H1 (cell line): ENCODE data around the gene INTS15. TPM values are rescaled to one million over a fixed set of nuclear protein-coding genes. Genes with fewer than 3 reads are reported as not detected.
A peak's percentile ranks its signal among the peaks of the same experiment; 100 is the strongest.

Experiments
- CTCF ChIA-PET: fragments of 300-600 bp; sonication (Branson Sonifier 250); formaldehyde crosslinking; loops from one replicate; lab custom pipeline; 2021; ENCODE audit not compliant: partially characterized antibody; lab: Charles Lee
- POLR2A ChIA-PET: fragments of 300-600 bp; sonication (Branson Sonifier 250); formaldehyde crosslinking; loops from one replicate; lab custom pipeline; 2021; ENCODE audit warnings: inconsistent platforms; ENCODE audit not compliant: partially characterized antibody; lab: Charles Lee
- DNase-seq, 2 experiments: peaks; one replicate each; pipeline versions ENCODE4 v3.0.0 to v3.0.0-alpha.2; 2010 to 2022; ENCODE audit warnings: low spot score in 2 of 2, low read depth in 1 of 2, mixed read lengths in 1 of 2
- FAIRE-seq: peaks from 2 replicates; lab custom pipeline; 2011; peaks lifted over from hg19 to GRCh38; lab: Jason Lieb, UNC
- H2AFZ ChIP-seq: 2 replicates; pipeline ENCODE4 v1.8.1; 2012; ENCODE audit warnings: low read length, inconsistent platforms
- H2AK5ac ChIP-seq: 2 replicates; pipeline ENCODE4 v1.6.1; 2013; ENCODE audit warnings: low read depth, low read length
- H2BK120ac ChIP-seq: replicated peaks from 2 replicates; pipeline ENCODE3; 2013; ENCODE audit warnings: low read depth, low read length, inconsistent platforms
- H2BK12ac ChIP-seq: 2 replicates; pipeline ENCODE4 v1.6.1; 2013; ENCODE audit warnings: low read depth, low read length
- H2BK15ac ChIP-seq: 2 replicates; pipeline ENCODE4 v1.6.1; 2013; ENCODE audit warnings: low read length
- H2BK20ac ChIP-seq: 2 replicates; pipeline ENCODE4 v1.6.1; 2013; ENCODE audit warnings: low read length
- H2BK5ac ChIP-seq: 2 replicates; pipeline ENCODE4 v1.6.1; 2013; ENCODE audit warnings: low read depth, low read length
- H3K14ac ChIP-seq: 2 replicates; pipeline ENCODE4 v1.6.1; 2013; ENCODE audit warnings: inconsistent platforms; ENCODE audit not compliant: insufficient read length
- H3K18ac ChIP-seq: 2 replicates; pipeline ENCODE4 v1.6.1; 2013; ENCODE audit warnings: low read length; ENCODE audit errors: extremely low read depth
- H3K23ac ChIP-seq: 2 replicates; pipeline ENCODE4 v1.6.1; 2013; ENCODE audit warnings: inconsistent platforms; ENCODE audit not compliant: insufficient read length
- H3K23me2 ChIP-seq: 2 replicates; pipeline ENCODE4 v1.6.1; 2013; ENCODE audit warnings: low read depth, low read length
- H3K27ac ChIP-seq: 2 replicates; pipeline ENCODE4 v1.6.1; 2011; ENCODE audit warnings: low read depth, low read length, inconsistent platforms
- H3K27me3 ChIP-seq, 4 experiments: replicated peaks in 1 of 4; 1 replicate in 1 of 4; 2 replicates in 3 of 4; pipeline versions ENCODE4 v1.6.1 to v1.8.1; 2011 to 2013; ENCODE audit warnings: low read length in 3 of 4, mild to moderate bottlenecking in 3 of 4, inconsistent platforms in 2 of 4, mixed read lengths in 2 of 4, moderate library complexity in 1 of 4; ENCODE audit not compliant: control insufficient read depth in 3 of 4, insufficient read depth in 3 of 4; ENCODE audit errors: extremely low read depth in 1 of 4
- H3K36me3 ChIP-seq, 4 experiments: 2 replicates each; pipeline versions ENCODE4 v1.6.1 to v1.8.1; 2011 to 2013; ENCODE audit warnings: mild to moderate bottlenecking in 4 of 4, low read length in 3 of 4, moderate library complexity in 2 of 4, control low read depth in 1 of 4, inconsistent platforms in 1 of 4; ENCODE audit not compliant: insufficient read depth in 4 of 4, control insufficient read depth in 2 of 4
- H3K4ac ChIP-seq: replicated peaks from 2 replicates; pipeline ENCODE3; 2013; ENCODE audit warnings: low read length, low read depth, mixed read lengths, inconsistent platforms; ENCODE audit not compliant: insufficient read length
- H3K4me1 ChIP-seq, 4 experiments: replicated peaks in 1 of 4; 1 replicate in 1 of 4; 2 replicates in 3 of 4; pipeline versions ENCODE4 v1.6.1 to v1.8.1; 2011 to 2013; ENCODE audit warnings: low read length in 3 of 4, inconsistent platforms in 2 of 4, mixed read lengths in 1 of 4; ENCODE audit not compliant: insufficient read depth in 4 of 4, control insufficient read depth in 3 of 4
- H3K4me2 ChIP-seq, 2 experiments: 2 replicates each; pipeline versions ENCODE4 v1.6.1 to v1.8.1; 2011 to 2013; ENCODE audit warnings: low read depth in 2 of 2, low read length in 2 of 2, control low read depth in 1 of 2, inconsistent platforms in 1 of 2, mild to moderate bottlenecking in 1 of 2; ENCODE audit not compliant: insufficient read depth in 1 of 2
- H3K4me3 ChIP-seq, 4 experiments: fragments of 200-600, 300-600 bp in 1 of 4; sonication (generic), shearing (Covaris generic), sonication (Bioruptor Twin) in 1 of 4; 2 replicates each; pipeline versions ENCODE4 v1.5.1 to v1.8.1; 2011 to 2016; ENCODE audit warnings: low read length in 4 of 4, low read depth in 3 of 4, control low read depth in 2 of 4, inconsistent platforms in 2 of 4, mild to moderate bottlenecking in 2 of 4, mixed read lengths in 1 of 4, moderate library complexity in 1 of 4; ENCODE audit not compliant: insufficient read depth in 2 of 4; ENCODE audit errors: extremely low read depth in 1 of 4
- H3K56ac ChIP-seq: replicated peaks from 2 replicates; pipeline ENCODE3; 2013; ENCODE audit warnings: low read depth, mild to moderate bottlenecking, mixed read lengths, low read length, inconsistent platforms; ENCODE audit not compliant: insufficient read length
- H3K79me1 ChIP-seq: 2 replicates; pipeline ENCODE4 v1.6.1; 2013; ENCODE audit warnings: low read depth, low read length, control low read depth
- H3K79me2 ChIP-seq, 2 experiments: 2 replicates each; pipeline versions ENCODE4 v1.6.1 to v1.8.1; 2012 to 2013; ENCODE audit warnings: low read length in 2 of 2, mild to moderate bottlenecking in 2 of 2, inconsistent platforms in 1 of 2; ENCODE audit not compliant: insufficient read depth in 2 of 2, control insufficient read depth in 1 of 2
- H3K9ac ChIP-seq, 4 experiments: replicated peaks in 1 of 4; 1 replicate in 1 of 4; 2 replicates in 3 of 4; pipeline versions ENCODE4 v1.6.1 to v1.8.1; 2011 to 2013; ENCODE audit warnings: low read depth in 3 of 4, low read length in 3 of 4, control low read depth in 2 of 4, mild to moderate bottlenecking in 2 of 4, moderate library complexity in 2 of 4, inconsistent platforms in 1 of 4; ENCODE audit errors: extremely low read depth in 1 of 4
- H3K9me3 ChIP-seq, 2 experiments: 2 replicates each; pipeline versions ENCODE4 v1.6.1 to v1.8.1; 2012 to 2013; ENCODE audit warnings: mild to moderate bottlenecking in 2 of 2, moderate library complexity in 2 of 2, control low read depth in 1 of 2, inconsistent platforms in 1 of 2, low read depth in 1 of 2, low read length in 1 of 2, mixed read lengths in 1 of 2; ENCODE audit not compliant: insufficient read depth in 2 of 2
- H4K20me1 ChIP-seq, 2 experiments: replicated peaks in 1 of 2; 2 replicates each; pipeline versions ENCODE3 to v1.8.1; 2011 to 2013; ENCODE audit warnings: inconsistent platforms in 2 of 2, low read length in 2 of 2, mild to moderate bottlenecking in 1 of 2; ENCODE audit not compliant: insufficient read depth in 2 of 2, control insufficient read depth in 1 of 2
- H4K5ac ChIP-seq: 2 replicates; pipeline ENCODE4 v1.6.1; 2013; ENCODE audit warnings: low read length, low read depth, mixed read lengths, inconsistent platforms; ENCODE audit not compliant: insufficient read length
- H4K8ac ChIP-seq: 2 replicates; pipeline ENCODE4 v1.8.0; 2013; ENCODE audit warnings: mild to moderate bottlenecking, moderate library complexity, low read length, inconsistent platforms; ENCODE audit not compliant: insufficient read depth; ENCODE audit errors: extremely low read depth
- H4K91ac ChIP-seq: replicated peaks from 2 replicates; pipeline ENCODE3; 2013; ENCODE audit warnings: low read length, mixed read lengths, inconsistent platforms; ENCODE audit not compliant: insufficient read length
- BACH1 ChIP-seq: IDR thresholded peaks from 2 replicates; pipeline ENCODE4 v1.6.1; 2012; ENCODE audit warnings: low read length, improper control_type of control experiment
- BRCA1 ChIP-seq: IDR thresholded peaks from 2 replicates; pipeline ENCODE4 v1.6.1; 2012; ENCODE audit warnings: low read depth, low read length, improper control_type of control experiment
- CEBPB ChIP-seq: IDR thresholded peaks from 2 replicates; pipeline ENCODE4 v1.6.1; 2012; ENCODE audit warnings: low read depth, low read length
- CHD1 ChIP-seq: IDR thresholded peaks from 2 replicates; pipeline ENCODE4 v1.6.1; 2012; ENCODE audit warnings: low read depth, low read length, improper control_type of control experiment
- GABPA ChIP-seq: IDR thresholded peaks from 2 replicates; pipeline ENCODE4 v1.6.1; 2011; ENCODE audit warnings: mild to moderate bottlenecking, low read length, moderate library complexity, borderline replicate concordance; ENCODE audit not compliant: insufficient read depth
- HDAC2 ChIP-seq, 2 experiments: fragments of 300-600 bp in 1 of 2; sonication (generic) in 1 of 2; IDR thresholded peaks; 2 replicates each; pipeline ENCODE4 v1.6.1; 2011 to 2012; ENCODE audit warnings: low read depth in 2 of 2, low read length in 2 of 2, mild to moderate bottlenecking in 2 of 2, moderate library complexity in 2 of 2, borderline replicate concordance in 1 of 2, inconsistent platforms in 1 of 2
- PHF8 ChIP-seq: fragments of 200-600 bp; sonication (generic); conservative IDR thresholded peaks from 2 replicates; pipeline ENCODE4 v1.7.1; 2012; ENCODE audit warnings: low read depth, mild to moderate bottlenecking, inconsistent platforms, low read length, moderate library complexity
- SIN3A ChIP-seq, 2 experiments: IDR thresholded peaks in 1 of 2; conservative IDR thresholded peaks in 1 of 2; 2 replicates each; pipeline ENCODE4 v1.6.1; 2011 to 2012; ENCODE audit warnings: low read length in 2 of 2, improper control_type of control experiment in 1 of 2, low read depth in 1 of 2, mild to moderate bottlenecking in 1 of 2
- WGBS, 2 experiments: shearing (Covaris generic) in 1 of 2; methylation state at CpG; one replicate each; pipeline versions ENCODE4 v1.1.6 to v1.1.7; 2013 to 2015; ENCODE audit warnings: low lambda C conversion rate in 2 of 2, mixed read lengths in 2 of 2, inconsistent platforms in 1 of 2, low coverage in 1 of 2, missing lambda C conversion rate in 1 of 2; ENCODE audit not compliant: insufficient replicate concordance in 2 of 2, insufficient coverage in 1 of 2, insufficient read length in 1 of 2; ENCODE audit errors: extremely low coverage in 1 of 2, missing lambda C conversion rate in 1 of 2; 5-methylcytosine and 5-hydroxymethylcytosine counted together
- polyA plus RNA-seq, 7 experiments: library from polyadenylated mRNA; depleted of rRNA in 3 of 7; stranded (reverse) in 5 of 7; unstranded in 2 of 7; fragments of >200 nt in 5 of 7; fragments of 200-250 nt in 2 of 7; gene quantifications; 1 replicate in 5 of 7; 2 replicates in 1 of 7; 4 replicates in 1 of 7; pipeline versions ENCODE4 v1.2.1 to v1.2.3, GENCODE V29; 2011 to 2013; ENCODE audit warnings: missing spikeins in 2 of 7, mixed read lengths in 2 of 7
- total RNA-seq: library from RNA; stranded (reverse); fragmentation: NEBNext Ultra II Directional; extraction: Animal tissue kit (Norgen Biotek cat#: 25700); gene quantifications from 2 replicates; pipeline ENCODE4 v1.2.1, GENCODE V29; 2021
- TF ChIP-seq, protein P1 (sequence below): IDR thresholded peaks from 2 replicates; pipeline ENCODE4 v1.6.1; 2012; ENCODE audit warnings: inconsistent platforms
- TF ChIP-seq, protein P2 (sequence below): IDR thresholded peaks from 2 replicates; pipeline ENCODE4 v1.6.1; 2011; ENCODE audit warnings: low read length, improper control_type of control experiment

INTS15 gene
- total and polyA plus RNA-seq, 2 of the 8 experiments (the other 6 are each of a cell fraction or from before 2014, with no cell fraction given) = 23.0 to 25.7 TPM

DNA sequence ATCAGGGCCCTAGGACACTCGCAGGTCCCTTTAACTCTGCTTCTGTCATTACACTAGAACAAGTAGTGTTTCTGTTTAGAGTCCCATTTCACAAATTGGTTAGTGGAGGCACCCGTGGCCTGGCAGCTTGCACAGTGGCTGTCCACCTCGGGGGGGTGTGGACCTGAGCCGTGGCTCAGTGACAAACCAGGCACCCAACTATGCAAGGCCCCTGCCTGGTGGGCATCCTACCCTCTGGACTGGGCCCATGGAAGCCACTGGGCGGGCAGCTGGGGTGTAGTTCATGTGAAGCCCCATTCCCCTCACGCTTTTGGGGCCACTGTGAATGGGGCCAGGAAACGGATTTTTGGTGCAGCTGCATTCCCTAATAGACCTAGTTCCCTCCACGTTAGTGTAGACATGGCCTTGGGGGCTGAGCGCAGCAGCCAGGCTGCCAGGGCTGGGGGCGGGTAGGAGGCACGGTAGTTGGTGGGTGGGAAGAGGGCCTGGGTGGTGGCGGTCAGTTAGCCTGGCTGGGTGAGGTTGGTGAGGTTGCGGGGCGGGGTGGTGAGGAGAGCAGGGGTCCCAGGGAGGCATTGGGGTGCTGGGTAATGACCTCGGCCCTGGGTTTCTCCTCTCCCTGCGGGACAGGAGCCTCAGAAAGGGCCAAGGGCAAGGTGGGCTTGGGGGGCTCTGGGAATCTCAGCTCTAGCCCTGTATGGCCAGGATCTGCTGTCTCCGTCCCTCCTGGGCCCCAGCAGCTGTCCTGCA is 66.0 kb downstream of the INTS15 start:
- H2BK15ac ChIP-seq = no peak overlapping the region
- no peak overlapping the region for H3K4ac ChIP-seq
- no peak overlapping the region for H2AK5ac ChIP-seq
- peak overlapping the region; percentile 68; the same call in 1 of the 2 replicates for H4K8ac ChIP-seq
- no peaks in the 10 kb centered on the region for H3K23me2 ChIP-seq
- no peak overlapping the region for H2BK5ac ChIP-seq
- H2AFZ ChIP-seq = no peak overlapping the region
- H3K4me3 ChIP-seq = no peak overlapping the region
- no peak for DNase-seq
- peaks cover 0 to 2% of the 10 kb centered on the region in 2 experiments for H4K20me1 ChIP-seq
- H4K5ac ChIP-seq = no peak overlapping the region
- H3K14ac ChIP-seq = no peak overlapping the region
- no peak overlapping the region for H3K56ac ChIP-seq
- no peak overlapping the region for H3K23ac ChIP-seq
- H3K4me1 ChIP-seq = peaks cover 0 to 6% (median under 1%) of the 10 kb centered on the region in 4 experiments; a peak in 4 of 7 replicates
- no peak overlapping the region for H3K18ac ChIP-seq
- no peak overlapping the region for H2BK120ac ChIP-seq
- H3K79me1 ChIP-seq = no peaks in the 10 kb centered on the region
- H3K9me3 ChIP-seq = no peaks in the 10 kb centered on the region; a peak in 1 of 4 replicates
- no peak overlapping the region for H3K27ac ChIP-seq
- H3K36me3 ChIP-seq = peaks cover 0 to 30% (median 2%) of the 10 kb centered on the region in 4 experiments; a peak in 3 of 8 replicates
- CTCF ChIA-PET = interaction anchor here (0.6 to 0.9 kb wide), 2 partner anchors 30 to 62 kb away, joined by 3 read pairs; no protein-coding TSS in a partner anchor
- H4K91ac ChIP-seq = no peak overlapping the region
- H3K79me2 ChIP-seq = no peaks in the 10 kb centered on the region
- FAIRE-seq = no peak
- WGBS, 2 experiments = 85% methylated on average over 14 of the region's 17 CpGs; no CpG with 5 or more reads in 1 of the 2 experiments
- H2BK12ac ChIP-seq = no peak overlapping the region
- H3K27me3 ChIP-seq = no peaks in the 10 kb centered on the region
- H3K4me2 ChIP-seq = no peak overlapping the region
- POLR2A ChIA-PET = interaction anchor here (1.1 kb wide), 1 partner anchor 24 kb away, joined by 3 read pairs; no protein-coding TSS in a partner anchor
- H2BK20ac ChIP-seq = no peak overlapping the region
- H3K9ac ChIP-seq = no peak overlapping the region
- TF ChIP-seq SIN3A (conservative IDR thresholded peaks at IDR 0.05 in 1 of 2, IDR thresholded peaks at IDR 0.05 in 1 of 2; ENCODE audit: low read depth in 1 of 2, low read length in 2 of 2) = no peak
- TF ChIP-seq GABPA = no peak
- no peak for TF ChIP-seq CEBPB
- no peak for TF ChIP-seq BRCA1
- TF ChIP-seq, protein P1, sequence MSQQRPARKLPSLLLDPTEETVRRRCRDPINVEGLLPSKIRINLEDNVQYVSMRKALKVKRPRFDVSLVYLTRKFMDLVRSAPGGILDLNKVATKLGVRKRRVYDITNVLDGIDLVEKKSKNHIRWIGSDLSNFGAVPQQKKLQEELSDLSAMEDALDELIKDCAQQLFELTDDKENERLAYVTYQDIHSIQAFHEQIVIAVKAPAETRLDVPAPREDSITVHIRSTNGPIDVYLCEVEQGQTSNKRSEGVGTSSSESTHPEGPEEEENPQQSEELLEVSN = no peak
- TF ChIP-seq PHF8 = no peak
- no peak for TF ChIP-seq BACH1
- TF ChIP-seq HDAC2 (IDR thresholded peaks at IDR 0.05; ENCODE audit: borderline replicate concordance in 1 of 2, low read depth in 2 of 2, low read length in 2 of 2) = no peak
- TF ChIP-seq, protein P2, sequence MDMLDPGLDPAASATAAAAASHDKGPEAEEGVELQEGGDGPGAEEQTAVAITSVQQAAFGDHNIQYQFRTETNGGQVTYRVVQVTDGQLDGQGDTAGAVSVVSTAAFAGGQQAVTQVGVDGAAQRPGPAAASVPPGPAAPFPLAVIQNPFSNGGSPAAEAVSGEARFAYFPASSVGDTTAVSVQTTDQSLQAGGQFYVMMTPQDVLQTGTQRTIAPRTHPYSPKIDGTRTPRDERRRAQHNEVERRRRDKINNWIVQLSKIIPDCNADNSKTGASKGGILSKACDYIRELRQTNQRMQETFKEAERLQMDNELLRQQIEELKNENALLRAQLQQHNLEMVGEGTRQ = no peak
- no peak for TF ChIP-seq CHD1
